Chondrocyte (in vitro differentiated cells): ENCODE data around the gene DCDC2B. TPM values are rescaled to one million over a fixed set of nuclear protein-coding genes. Genes with fewer than 3 reads are reported as not detected.
A peak's percentile ranks its signal among the peaks of the same experiment; 100 is the strongest.

Source experiments
- DNase-seq: peaks from one replicate; pipeline ENCODE4 v3.0.0; 2021; ENCODE audit warnings: mixed read lengths, low spot score
- H3K27ac Mint-ChIP-seq: one replicate; pipeline ENCODE4 v1.8.0; 2021; ENCODE audit warnings: mild to moderate bottlenecking, moderate library complexity, mixed read lengths; ENCODE audit not compliant: unreplicated experiment
- H3K27me3 Mint-ChIP-seq: 2 replicates; pipeline ENCODE4 v1.8.0; 2021; ENCODE audit warnings: low read depth, mixed read lengths
- H3K36me3 Mint-ChIP-seq: 2 replicates; pipeline ENCODE4 v1.8.0; 2021; ENCODE audit warnings: low read depth, mixed read lengths
- H3K4me1 Mint-ChIP-seq: 2 replicates; pipeline ENCODE4 v1.8.0; 2021; ENCODE audit warnings: low read depth, mild to moderate bottlenecking, mixed read lengths
- H3K4me3 Mint-ChIP-seq: one replicate; pipeline ENCODE4 v1.8.0; 2021; ENCODE audit warnings: mild to moderate bottlenecking, moderate library complexity, mixed read lengths; ENCODE audit not compliant: unreplicated experiment
- H3K9me3 Mint-ChIP-seq: 2 replicates; pipeline ENCODE4 v1.8.0; 2021; ENCODE audit warnings: low read depth, mixed read lengths
- CTCF ChIP-seq: fragments of 200-600 bp; sonication (generic); IDR thresholded peaks from 2 replicates; pipeline ENCODE4 v1.5.0; 2021; ENCODE audit warnings: antibody characterized with exemption, mild to moderate bottlenecking, moderate library complexity
- total RNA-seq: library from RNA; stranded (reverse); gene quantifications from 3 replicates; pipeline ENCODE4 v1.2.1, GENCODE V29; 2021

DCDC2B gene
- total RNA-seq, 1 donor from 2014 or later: not detected

DNA sequence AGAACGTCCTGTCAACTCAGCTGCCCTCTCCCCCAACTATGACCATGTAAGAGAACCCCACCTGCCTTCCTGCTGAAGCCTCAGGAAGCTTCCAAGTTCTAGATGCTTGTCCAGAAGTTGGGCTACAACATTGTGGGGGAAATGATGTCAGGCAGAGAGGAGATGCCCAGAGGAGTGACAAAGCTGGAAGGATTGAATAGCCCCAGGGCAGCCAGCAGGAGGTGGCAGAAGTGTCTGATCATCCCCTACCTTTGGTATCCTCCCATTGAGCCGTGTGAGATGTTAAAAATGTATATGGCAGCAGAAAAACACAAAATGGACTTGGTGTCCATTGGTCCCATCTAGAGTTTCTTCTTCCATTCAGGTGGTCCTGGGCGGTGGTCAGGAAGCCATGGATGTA lies 19.9 kb downstream of the DCDC2B start:
- TF ChIP-seq CTCF: no peak
- Mint-ChIP-seq H3K36me3 (peaks cover 36% of the 10 kb centered on the region), H3K4me3 (no peak overlapping the region), H3K4me1 (peaks cover 5% of the 10 kb centered on the region), H3K27ac (peak overlapping the region; percentile 22), H3K27me3 (no peaks in the 10 kb centered on the region), H3K9me3 (no peaks in the 10 kb centered on the region)
- no peak for DNase-seq

- H3K9me3 Mint-ChIP-seq: no peaks in the 10 kb centered on the region
- no peaks in the 10 kb centered on the region for H3K27me3 Mint-ChIP-seq
- peaks cover 8% of the 10 kb centered on the region for H3K4me1 Mint-ChIP-seq
- no peak for TF ChIP-seq CTCF
- H3K36me3 Mint-ChIP-seq: peaks cover 26% of the 10 kb centered on the region
- no peak overlapping the region for H3K4me3 Mint-ChIP-seq
- no peak overlapping the region for H3K27ac Mint-ChIP-seq
- no peak for DNase-seq
Measured at GRCh38 chr1:32231843-32232432, 23.0 kb downstream of the DCDC2B start.

GRCh38 chr1:32232558-32233304 lies 23.8 kb downstream of the DCDC2B start:
- no peak for TF ChIP-seq CTCF
- H3K4me3 Mint-ChIP-seq: no peak overlapping the region
- H3K27ac Mint-ChIP-seq: peak overlapping the region; percentile 66
- peaks cover 21% of the 10 kb centered on the region for H3K36me3 Mint-ChIP-seq
- H3K4me1 Mint-ChIP-seq: peaks cover 8% of the 10 kb centered on the region
- no peaks in the 10 kb centered on the region for H3K27me3 Mint-ChIP-seq
- no peak for DNase-seq
- H3K9me3 Mint-ChIP-seq: no peaks in the 10 kb centered on the region

DNA sequence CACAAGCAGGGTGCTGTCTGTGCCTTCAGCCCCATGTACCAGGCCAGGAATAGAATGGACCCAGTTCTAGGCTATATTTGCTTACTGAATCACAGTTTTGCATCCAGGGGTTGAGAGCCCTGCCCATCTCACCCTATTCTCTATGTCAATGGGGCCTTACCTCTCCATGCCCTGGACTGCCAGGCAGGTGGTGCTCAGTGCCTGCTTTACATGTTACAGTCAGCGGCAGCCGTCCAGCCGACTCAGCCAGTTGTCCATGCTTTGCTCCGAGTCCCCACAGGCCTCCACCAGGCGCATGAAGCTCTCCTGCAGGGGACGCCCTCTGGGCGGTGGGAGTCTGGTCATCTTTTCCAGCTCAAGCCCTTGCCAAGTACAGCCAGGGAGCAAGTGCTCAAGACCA lies 25.9 kb downstream of the DCDC2B start:
- Mint-ChIP-seq H3K27me3 (no peaks in the 10 kb centered on the region), H3K27ac (peak overlapping the region; percentile 17), H3K4me1 (peaks cover 12% of the 10 kb centered on the region), H3K4me3 (no peak overlapping the region), H3K36me3 (peaks cover 8% of the 10 kb centered on the region), H3K9me3 (no peaks in the 10 kb centered on the region)
- no peak for TF ChIP-seq CTCF
- DNase-seq: no peak

DNA sequence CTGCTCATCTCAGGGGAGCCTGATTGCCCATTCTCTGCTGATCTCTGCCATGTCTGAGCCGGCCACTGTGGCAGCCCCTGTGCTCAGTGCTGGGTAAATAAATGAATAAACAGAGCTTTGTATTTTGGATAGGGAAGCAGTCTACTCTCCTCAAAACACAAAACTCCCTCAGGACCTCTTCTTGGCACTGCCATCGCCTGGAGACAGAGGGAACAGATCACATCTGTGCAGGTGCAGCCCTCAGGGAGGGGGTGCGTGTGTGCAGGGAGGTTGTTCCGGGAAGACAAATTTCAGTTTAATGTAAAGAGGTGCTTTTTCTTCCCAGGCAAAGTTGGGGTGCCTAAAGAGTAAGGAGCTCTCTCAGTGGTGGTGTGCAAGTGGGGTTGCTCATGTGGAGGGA lies 30.4 kb downstream of the DCDC2B start:
- Mint-ChIP-seq H3K4me1 (peaks cover 38% of the 10 kb centered on the region), H3K9me3 (no peaks in the 10 kb centered on the region), H3K27me3 (no peaks in the 10 kb centered on the region), H3K4me3 (peak overlapping the region; percentile 89), H3K36me3 (no peaks in the 10 kb centered on the region), H3K27ac (peak overlapping the region; percentile 28)
- no peak for TF ChIP-seq CTCF
- no peak for DNase-seq
